ENCODE measurements around the gene TBL1X.

DNA sequence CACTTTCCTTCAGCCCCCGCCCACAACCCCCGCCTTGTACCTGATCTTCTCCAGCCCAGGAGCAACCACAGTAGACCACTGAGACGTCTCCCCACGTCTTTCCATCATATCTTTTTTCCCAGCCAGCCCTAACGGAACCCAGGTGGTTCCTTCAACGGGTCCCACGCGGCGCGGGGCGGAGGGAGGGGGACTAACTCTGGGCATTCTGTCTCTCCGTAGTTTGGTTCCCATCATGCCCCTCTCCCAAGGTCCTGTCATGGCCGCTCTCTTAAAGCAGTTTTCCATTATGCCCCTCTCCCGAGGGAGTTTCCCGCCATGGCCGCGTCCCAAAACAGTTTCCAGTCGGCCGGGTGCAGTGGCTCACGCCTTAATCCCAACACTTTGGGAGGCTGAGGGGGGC is 21.5 kb upstream of the TBL1X start:
- TF ChIP-seq POLR2A (IDR thresholded peaks at IDR 0.05; ENCODE audit: low read length) (no peak), GATA1 (IDR thresholded peaks at IDR 0.05; ENCODE audit: low read depth, low read length) (no peak)
